Stomach (tissue), 9 donors: ENCODE results near the gene FANCC. TPM values are rescaled to one million over a fixed set of nuclear protein-coding genes. Genes with fewer than 3 reads are reported as not detected.
A peak's percentile ranks its signal among the peaks of the same experiment; 100 is the strongest.

Experiments
- DNase-seq, 2 donors: peaks; one replicate each; pipeline versions ENCODE4 v3.0.0 to v3.0.0-alpha.2; 2013 to 2019
- H3K27ac ChIP-seq, 5 donors: fragments of 200-600 bp in 4 of 5; sonication (generic) in 4 of 5; one replicate each; pipeline ENCODE4 v1.5.1; 2013 to 2019; ENCODE audit warnings: mild to moderate bottlenecking in 1 of 5, moderate library complexity in 1 of 5
- H3K27me3 ChIP-seq, 3 donors: fragments of 200-600 bp; sonication (generic); one replicate each; pipeline ENCODE4 v1.5.1; 2017 to 2019; ENCODE audit warnings: mixed run types in 1 of 3
- H3K36me3 ChIP-seq, 4 donors: fragments of 200-600 bp; sonication (generic); 1 replicate in 3 of 4; 2 replicates in 1 of 4; pipeline ENCODE4 v1.5.1; 2016 to 2019
- H3K4me1 ChIP-seq, 4 donors: fragments of 200-600 bp; sonication (generic); one replicate each; pipeline ENCODE4 v1.5.1; 2016 to 2019
- H3K4me3 ChIP-seq, 4 donors: fragments of 200-600 bp; sonication (generic) in 3 of 4; one replicate each; pipeline ENCODE4 v1.5.1; 2016 to 2019; ENCODE audit warnings: mild to moderate bottlenecking in 1 of 4
- H3K9me3 ChIP-seq, 4 donors: fragments of 200-600 bp; sonication (generic); one replicate each; pipeline ENCODE4 v1.5.1; 2016 to 2019
- EP300 ChIP-seq: sonication (generic); formaldehyde crosslinking; IDR thresholded peaks from one replicate; pipeline ENCODE4 v1.6.1; 2017; ENCODE audit warnings: antibody characterized with exemption
- POLR2A ChIP-seq, 4 donors: fragments of 450-650 bp; IDR thresholded peaks; one replicate each; pipeline ENCODE4 v1.6.1; 2016; ENCODE audit warnings: antibody characterized with exemption in 4 of 4, control low read depth in 2 of 4, mild to moderate bottlenecking in 1 of 4, moderate library complexity in 1 of 4
- POLR2AphosphoS5 ChIP-seq, 3 donors: sonication (generic); formaldehyde crosslinking; IDR thresholded peaks; one replicate each; pipeline ENCODE4 v1.6.1; 2016; ENCODE audit warnings: antibody characterized with exemption in 3 of 3
- WGBS, 5 donors: extraction: QIAGEN DNeasy Blood & Tissue Kit in 3 of 5; methylation state at CpG; one replicate each; pipeline versions ENCODE4 v1.1.5 to v1.1.7; 2013 to 2018; 5-methylcytosine and 5-hydroxymethylcytosine counted together
- intact Hi-C: fragments of 100-400 bp; cut with DNase I; formaldehyde crosslinking; loops from one replicate; pipeline ENCODE4 v1.15.1; 2023; ENCODE audit warnings: low total_unique reads
- polyA plus RNA-seq, 3 donors: library from polyadenylated mRNA; stranded (reverse); fragments of 200-250 nt; gene quantifications; one replicate each; pipeline ENCODE4 v1.2.3, GENCODE V29; 2013
- total RNA-seq, 5 donors: library from RNA; depleted of rRNA; stranded (reverse); fragments of >200 nt; gene quantifications; one replicate each; pipeline versions ENCODE4 v1.1.0 to v1.2.3, GENCODE V29; 2014 to 2016
- TF ChIP-seq, protein P1 (sequence below), 7 experiments: fragments of 450-650 bp in 4 of 7; fragments of 200-600 bp in 3 of 7; sonication (generic) in 3 of 7; IDR thresholded peaks; one replicate each; pipeline ENCODE4 v1.5.1; 2016 to 2019; ENCODE audit warnings: antibody characterized with exemption in 7 of 7, control low read depth in 2 of 7, mild to moderate bottlenecking in 1 of 7
- donor health status: healthy with polysubstance abuse.
- donor health status: Bipolar disorder and iron deficiency.
- donor health status: healthy.

The FANCC gene
- total and polyA plus RNA-seq, 8 donors = 3.1 to 24.5 (median 7.1) TPM

GRCh38 chr9:95351051-95351450 lies 33.5 kb upstream of the FANCC start:
- intact Hi-C loops = no loop called here
- TF ChIP-seq EP300 = no peak
- TF ChIP-seq, protein P1, sequence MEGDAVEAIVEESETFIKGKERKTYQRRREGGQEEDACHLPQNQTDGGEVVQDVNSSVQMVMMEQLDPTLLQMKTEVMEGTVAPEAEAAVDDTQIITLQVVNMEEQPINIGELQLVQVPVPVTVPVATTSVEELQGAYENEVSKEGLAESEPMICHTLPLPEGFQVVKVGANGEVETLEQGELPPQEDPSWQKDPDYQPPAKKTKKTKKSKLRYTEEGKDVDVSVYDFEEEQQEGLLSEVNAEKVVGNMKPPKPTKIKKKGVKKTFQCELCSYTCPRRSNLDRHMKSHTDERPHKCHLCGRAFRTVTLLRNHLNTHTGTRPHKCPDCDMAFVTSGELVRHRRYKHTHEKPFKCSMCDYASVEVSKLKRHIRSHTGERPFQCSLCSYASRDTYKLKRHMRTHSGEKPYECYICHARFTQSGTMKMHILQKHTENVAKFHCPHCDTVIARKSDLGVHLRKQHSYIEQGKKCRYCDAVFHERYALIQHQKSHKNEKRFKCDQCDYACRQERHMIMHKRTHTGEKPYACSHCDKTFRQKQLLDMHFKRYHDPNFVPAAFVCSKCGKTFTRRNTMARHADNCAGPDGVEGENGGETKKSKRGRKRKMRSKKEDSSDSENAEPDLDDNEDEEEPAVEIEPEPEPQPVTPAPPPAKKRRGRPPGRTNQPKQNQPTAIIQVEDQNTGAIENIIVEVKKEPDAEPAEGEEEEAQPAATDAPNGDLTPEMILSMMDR (IDR thresholded peaks at IDR 0.05) = no peak
- TF ChIP-seq POLR2AphosphoS5 (IDR thresholded peaks at IDR 0.05) = no peak
- TF ChIP-seq POLR2A (IDR thresholded peaks at IDR 0.05) = no peak
- Histone ChIP-seq H3K36me3 (no peaks in the 10 kb centered on the region), H3K9me3 (no peaks in the 10 kb centered on the region), H3K4me3 (no peak overlapping the region), H3K4me1 (peaks cover 8 to 14% (median 11%) of the 10 kb centered on the region in 4 donors), H3K27me3 (peaks cover 5 to 37% (median 25%) of the 10 kb centered on the region in 3 donors), H3K27ac (no peak overlapping the region)
- 88 to 96% (median 93%) methylated on average over 23 to 25 of the region's 25 CpGs for WGBS, 5 donors
- no peak for DNase-seq

- H3K9me3 ChIP-seq = no peaks in the 10 kb centered on the region
- no peak for DNase-seq
- intact Hi-C loops = no loop called here
- TF ChIP-seq POLR2AphosphoS5 (IDR thresholded peaks at IDR 0.05) = no peak
- TF ChIP-seq, protein P1 (IDR thresholded peaks at IDR 0.05) = no peak
- TF ChIP-seq EP300 = no peak
- TF ChIP-seq POLR2A (IDR thresholded peaks at IDR 0.05) = no peak
- H3K4me1 ChIP-seq = peaks cover 8 to 14% (median 11%) of the 10 kb centered on the region in 4 donors
- peaks cover 5 to 37% (median 25%) of the 10 kb centered on the region in 3 donors for H3K27me3 ChIP-seq
- no peak overlapping the region for H3K4me3 ChIP-seq
- no peaks in the 10 kb centered on the region for H3K36me3 ChIP-seq
- 67 to 82% (median 70%) methylated on average over 17 to 18 of the region's 18 CpGs for WGBS, 5 donors
- H3K27ac ChIP-seq = no peak overlapping the region
Measured at GRCh38 chr9:95350266-95350665, 32.8 kb upstream of the FANCC start.

- intact Hi-C loops = no loop called here
- WGBS, 5 donors = 5 to 32% (median 8%) methylated on average over 46 to 95 of the region's 95 CpGs
- TF ChIP-seq, protein P1 (IDR thresholded peaks at IDR 0.05) = no peak
- TF ChIP-seq POLR2AphosphoS5 (IDR thresholded peaks at IDR 0.05) = no peak
- no peak for TF ChIP-seq EP300
- TF ChIP-seq POLR2A (IDR thresholded peaks at IDR 0.05) = no peak
- H3K27me3 ChIP-seq = peaks cover 5 to 37% (median 25%) of the 10 kb centered on the region in 3 donors
- H3K4me1 ChIP-seq = peaks cover 8 to 14% (median 11%) of the 10 kb centered on the region in 4 donors
- no peak overlapping the region for H3K27ac ChIP-seq
- no peaks in the 10 kb centered on the region for H3K9me3 ChIP-seq
- H3K36me3 ChIP-seq = no peaks in the 10 kb centered on the region
- H3K4me3 ChIP-seq = peak overlapping the region; percentile 34 to 54 (median 38)
- peak in 1 of 2 donors; percentile 49 for DNase-seq
Measured at GRCh38 chr9:95349091-95350038, 31.9 kb upstream of the FANCC start.

DNA sequence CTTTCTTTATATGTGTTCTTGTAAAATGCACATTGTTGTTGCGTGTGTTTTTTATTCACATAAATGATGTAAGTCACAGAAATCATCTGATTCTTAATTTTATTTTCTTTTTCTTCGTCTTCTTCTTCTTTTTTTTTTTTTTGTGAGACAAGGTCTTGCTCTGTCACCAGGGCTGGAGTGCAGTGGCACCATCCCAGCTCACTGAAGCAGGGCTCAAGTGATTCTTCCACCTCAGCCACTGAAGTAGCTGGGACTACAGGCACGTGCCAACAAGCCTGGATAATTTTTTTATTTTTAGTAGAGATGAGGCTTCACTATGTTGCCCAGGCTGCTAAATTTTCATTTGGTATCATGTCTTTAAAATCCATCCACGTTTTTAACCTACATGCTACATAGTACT lies 28.5 kb upstream of the FANCC start:
- DNase-seq = no peak
- Histone ChIP-seq H3K36me3 (no peaks in the 10 kb centered on the region), H3K27me3 (peaks cover 5 to 36% (median 25%) of the 10 kb centered on the region in 3 donors), H3K4me3 (no peak overlapping the region), H3K4me1 (peaks cover 8 to 14% (median 11%) of the 10 kb centered on the region in 4 donors), H3K27ac (no peak overlapping the region), H3K9me3 (no peaks in the 10 kb centered on the region)
- TF ChIP-seq POLR2A (IDR thresholded peaks at IDR 0.05) = no peak
- TF ChIP-seq, protein P1 (IDR thresholded peaks at IDR 0.05) = no peak
- no peak for TF ChIP-seq POLR2AphosphoS5 (IDR thresholded peaks at IDR 0.05)
- TF ChIP-seq EP300 = no peak
- WGBS, 5 donors = 73 to 80% (median 75%) methylated on average over 4 of the region's 4 CpGs
- intact Hi-C loops = no loop called here
